ENCODE data around the gene ZSWIM2.
"Not testable (repeated sequence)": the region's sequence is repeated elsewhere in the genome, so short reads cannot be mapped to it uniquely, and the experiment has no call there.

ZSWIM2 gene

GRCh38 chr2:186852508-186852907 lies 3.5 kb upstream of the ZSWIM2 start:
- in situ Hi-C loops (cut with HindIII; ENCODE audit: low sequenced_read_pairs): loop anchor here (25.0 kb wide), 1 partner anchor 585 kb away; the partner anchor contains the start of gene CALCRL

- in situ Hi-C loops (cut with HindIII; ENCODE audit: low sequenced_read_pairs): no loop called here
Measured at GRCh38 chr2:186842373-186842772, 6.6 kb downstream of the ZSWIM2 start.

- in situ Hi-C loops (cut with HindIII; ENCODE audit: low sequenced_read_pairs): no loop called here
Measured at GRCh38 chr2:186841940-186842339, 7.0 kb downstream of the ZSWIM2 start.

GRCh38 chr2:186835628-186836027 lies 13.3 kb downstream of the ZSWIM2 start:
- in situ Hi-C loops (cut with HindIII; ENCODE audit: low sequenced_read_pairs): no loop called here

- in situ Hi-C loops (cut with HindIII; ENCODE audit: low sequenced_read_pairs): no loop called here
Measured at GRCh38 chr2:186827862-186828492, 21.0 kb downstream of the ZSWIM2 start.

- in situ Hi-C loops (cut with HindIII; ENCODE audit: low sequenced_read_pairs): no loop called here
Measured at GRCh38 chr2:186827411-186827810, 21.6 kb downstream of the ZSWIM2 start.

GRCh38 chr2:186822323-186822722 lies 26.6 kb downstream of the ZSWIM2 start:
- in situ Hi-C loops (cut with HindIII; ENCODE audit: low sequenced_read_pairs): no loop called here

- in situ Hi-C loops (cut with HindIII; ENCODE audit: low sequenced_read_pairs): no loop called here
Measured at GRCh38 chr2:186820303-186820702, 28.7 kb downstream of the ZSWIM2 start.

- in situ Hi-C loops (cut with HindIII; ENCODE audit: low sequenced_read_pairs): not testable (repeated sequence)
Measured at GRCh38 chr2:186811760-186812159, 37.2 kb downstream of the ZSWIM2 start.

GRCh38 chr2:186806591-186806990 lies 42.4 kb downstream of the ZSWIM2 start:
- in situ Hi-C loops (cut with HindIII; ENCODE audit: low sequenced_read_pairs): no loop called here

- in situ Hi-C loops (cut with HindIII; ENCODE audit: low sequenced_read_pairs): not testable (repeated sequence)
Measured at GRCh38 chr2:186798604-186799003, 50.4 kb downstream of the ZSWIM2 start.

GRCh38 chr2:186784930-186785329 lies 64.0 kb downstream of the ZSWIM2 start:
- in situ Hi-C loops (cut with HindIII; ENCODE audit: low sequenced_read_pairs): no loop called here

- in situ Hi-C loops (cut with HindIII; ENCODE audit: low sequenced_read_pairs): no loop called here
Measured at GRCh38 chr2:186783254-186783653, 65.7 kb downstream of the ZSWIM2 start.

GRCh38 chr2:186780701-186781316 lies 68.2 kb downstream of the ZSWIM2 start:
- in situ Hi-C loops (cut with HindIII; ENCODE audit: low sequenced_read_pairs): no loop called here
